GM12891 (cell line): ENCODE measurements around the gene TTC36.

ENCODE experiments used
- DNase-seq: peaks from one replicate; pipeline ENCODE4 v3.0.0; 2011; ENCODE audit warnings: low spot score; ENCODE audit not compliant: insufficient read length
- FAIRE-seq: peaks from 2 replicates; lab custom pipeline; 2011; peaks lifted over from hg19 to GRCh38; lab: Jason Lieb, UNC
- PAX5 ChIP-seq: IDR thresholded peaks from 2 replicates; pipeline ENCODE4 v1.6.1; 2011; ENCODE audit warnings: low read length, moderate library complexity, mild to moderate bottlenecking; ENCODE audit not compliant: insufficient read depth, severe bottlenecking
- POLR2A ChIP-seq: IDR thresholded peaks from 2 replicates; pipeline ENCODE4 v1.6.1; 2011; ENCODE audit warnings: low read depth, low read length, control low read depth
- POLR2AphosphoS5 ChIP-seq: IDR thresholded peaks from 2 replicates; pipeline ENCODE4 v1.6.1; 2011; ENCODE audit warnings: low read depth, low read length, control low read depth
- POU2F2 ChIP-seq: IDR thresholded peaks from 2 replicates; pipeline ENCODE4 v1.6.1; 2011; ENCODE audit warnings: low read depth, mild to moderate bottlenecking, control low read depth, low read length, moderate library complexity
- SPI1 ChIP-seq: IDR thresholded peaks from 2 replicates; pipeline ENCODE4 v1.6.1; 2011; ENCODE audit warnings: low read depth, low read length, control low read depth
- TAF1 ChIP-seq: IDR thresholded peaks from 2 replicates; pipeline ENCODE4 v1.6.1; 2011; ENCODE audit warnings: low read depth, low read length, control low read depth

TTC36 gene

GRCh38 chr11:118532091-118532490 is 4.8 kb downstream of the TTC36 start:
- DNase-seq = no peak
- no peak for FAIRE-seq
- TF ChIP-seq POLR2A = no peak
- TF ChIP-seq POU2F2 = no peak
- no peak for TF ChIP-seq POLR2AphosphoS5
- TF ChIP-seq TAF1 = no peak

- DNase-seq (no peak), FAIRE-seq (no peak)
- TF ChIP-seq SPI1 (no peak), POLR2AphosphoS5 (no peak), PAX5 (no peak), POU2F2 (no peak), TAF1 (no peak), POLR2A (no peak)
These were observed 5.8 kb downstream of the TTC36 start for GRCh38 chr11:118532852-118533768.

- DNase-seq (no peak), FAIRE-seq (no peak)
- TF ChIP-seq PAX5 (no peak), POU2F2 (no peak), POLR2AphosphoS5 (no peak)
These were observed 6.8 kb downstream of the TTC36 start for GRCh38 chr11:118533769-118534729.

- DNase-seq = no peak
- FAIRE-seq = no peak
- no peak for TF ChIP-seq POU2F2
- no peak for TF ChIP-seq PAX5
- TF ChIP-seq TAF1 = no peak
- no peak for TF ChIP-seq SPI1
- TF ChIP-seq POLR2A = no peak
- no peak for TF ChIP-seq POLR2AphosphoS5
These were observed 8.0 kb downstream of the TTC36 start for GRCh38 chr11:118535261-118535660.

- no peak for TF ChIP-seq SPI1
- TF ChIP-seq POU2F2 = no peak
- TF ChIP-seq POLR2A = no peak
- no peak for TF ChIP-seq POLR2AphosphoS5
- TF ChIP-seq TAF1 = no peak
- TF ChIP-seq PAX5 = no peak
- DNase-seq = no peak
- FAIRE-seq = no peak
These were observed 9.5 kb downstream of the TTC36 start for GRCh38 chr11:118536726-118537125.

GRCh38 chr11:118537409-118537980 is 10.2 kb downstream of the TTC36 start:
- FAIRE-seq (no peak), DNase-seq (no peak)
- TF ChIP-seq SPI1 = no peak
- TF ChIP-seq POLR2A = no peak
- TF ChIP-seq PAX5 = no peak
- TF ChIP-seq POU2F2 = no peak
- TF ChIP-seq TAF1 = no peak
- no peak for TF ChIP-seq POLR2AphosphoS5

GRCh38 chr11:118544010-118544646 is 16.9 kb downstream of the TTC36 start:
- TF ChIP-seq POU2F2 (no peak), TAF1 (no peak), PAX5 (no peak), POLR2AphosphoS5 (no peak), POLR2A (no peak), SPI1 (no peak)
- FAIRE-seq = no peak
- DNase-seq = no peak

- FAIRE-seq (no peak), DNase-seq (no peak)
- TF ChIP-seq TAF1 = no peak
- no peak for TF ChIP-seq SPI1
- no peak for TF ChIP-seq PAX5
- TF ChIP-seq POLR2AphosphoS5 = no peak
These were observed 17.4 kb downstream of the TTC36 start for GRCh38 chr11:118544647-118545010.
